GM18519 (cell line): ENCODE results near the gene NES.

Source experiments
- ATAC-seq: cut with Tn5 transposase; IDR thresholded peaks from one replicate; pipeline ENCODE4 v1.9.1; 2021; ENCODE audit warnings: mild to moderate bottlenecking, moderate library complexity; ENCODE audit not compliant: unreplicated experiment, low FRiP score

Gene NES

DNA sequence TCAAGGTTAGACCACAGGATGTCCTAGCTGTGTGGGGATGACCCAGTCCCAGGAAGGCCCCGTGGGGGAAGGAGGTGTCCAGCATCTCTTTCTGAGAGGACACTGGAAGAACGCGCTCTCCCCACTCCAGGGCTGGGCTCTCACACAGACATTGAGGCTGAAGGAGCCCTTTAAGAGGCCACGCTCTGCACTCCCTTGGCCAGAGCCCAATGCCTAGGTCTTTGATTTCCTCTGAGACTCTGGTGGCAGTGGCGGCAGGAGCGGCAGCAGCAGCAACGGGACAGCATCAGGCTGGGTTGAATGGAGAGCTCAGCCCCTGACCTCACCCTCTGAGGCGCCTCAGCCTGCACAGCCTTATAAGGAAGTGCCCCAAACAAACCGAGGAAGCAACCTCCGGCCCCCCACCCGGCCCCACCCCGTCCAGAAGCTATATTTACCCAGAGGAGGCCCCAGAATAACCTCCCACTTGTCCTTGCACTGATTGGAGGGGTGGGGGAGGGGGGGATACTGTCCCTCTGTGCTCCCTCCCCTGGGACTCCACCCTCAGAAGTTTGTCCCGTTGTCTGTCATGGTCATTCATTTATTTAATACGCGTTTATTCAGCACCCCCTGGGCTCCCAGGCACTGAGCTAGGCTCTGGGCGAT, 12.3 kb downstream of the NES start:
- ATAC-seq = no peak

- no peak for ATAC-seq
These were observed 13.0 kb downstream of the NES start for GRCh38 chr1:156664046-156664766.

- ATAC-seq = no peak
These were observed 14.0 kb downstream of the NES start for GRCh38 chr1:156663178-156663577.

- ATAC-seq = no peak
These were observed 14.5 kb downstream of the NES start for GRCh38 chr1:156662800-156663055.

GRCh38 chr1:156662005-156662799, 15.0 kb downstream of the NES start:
- ATAC-seq = no peak

GRCh38 chr1:156660752-156661112, 16.5 kb downstream of the NES start:
- no peak for ATAC-seq

GRCh38 chr1:156659988-156660751, 17.0 kb downstream of the NES start:
- ATAC-seq = peak; percentile 44

DNA sequence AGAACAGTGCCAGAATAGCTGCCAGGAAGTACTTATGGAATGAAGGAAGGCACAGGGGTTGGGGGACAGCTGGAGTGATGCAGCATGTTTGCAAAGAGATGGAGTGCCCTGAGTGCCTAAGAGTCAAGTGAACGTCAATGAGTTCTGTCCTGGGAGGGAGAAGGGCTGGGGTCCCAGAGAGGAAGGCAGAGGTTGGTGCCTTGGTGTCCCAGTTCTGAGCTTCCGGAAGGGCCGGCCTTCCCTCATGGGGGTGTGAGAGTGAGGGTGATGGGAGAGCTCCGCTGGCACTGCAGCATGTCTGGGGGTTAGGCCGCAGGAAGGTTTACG, 17.6 kb downstream of the NES start:
- no peak for ATAC-seq

DNA sequence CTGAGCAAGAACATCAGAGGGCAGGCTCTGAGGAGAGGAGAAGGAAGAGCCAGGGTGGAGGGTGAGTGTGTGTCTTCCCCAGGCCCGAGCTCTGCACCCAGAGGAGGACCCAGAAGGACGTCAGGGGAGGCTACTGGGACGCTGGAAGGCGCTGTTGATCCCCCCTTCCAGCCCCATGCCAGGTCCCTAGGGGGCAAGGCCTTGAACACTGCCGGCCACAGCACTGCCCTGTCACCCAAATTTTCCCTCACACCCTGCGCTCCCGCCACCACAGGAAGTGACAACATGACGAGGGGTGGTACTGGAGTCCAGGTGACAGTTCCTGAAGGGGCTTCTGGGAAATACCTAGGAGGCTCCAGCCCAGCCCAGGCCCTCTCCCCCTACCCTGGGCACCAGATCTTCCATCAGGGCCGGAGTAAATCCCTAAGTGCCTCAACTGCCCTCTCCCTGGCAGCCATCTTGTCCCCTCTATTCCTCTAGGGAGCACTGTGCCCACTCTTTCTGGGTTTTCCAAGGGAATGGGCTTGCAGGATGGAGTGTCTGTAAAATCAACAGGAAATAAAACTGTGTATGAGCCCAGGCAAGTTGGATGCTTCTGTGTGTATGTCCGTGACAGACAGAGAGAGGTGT, 18.1 kb downstream of the NES start:
- ATAC-seq = no peak

DNA sequence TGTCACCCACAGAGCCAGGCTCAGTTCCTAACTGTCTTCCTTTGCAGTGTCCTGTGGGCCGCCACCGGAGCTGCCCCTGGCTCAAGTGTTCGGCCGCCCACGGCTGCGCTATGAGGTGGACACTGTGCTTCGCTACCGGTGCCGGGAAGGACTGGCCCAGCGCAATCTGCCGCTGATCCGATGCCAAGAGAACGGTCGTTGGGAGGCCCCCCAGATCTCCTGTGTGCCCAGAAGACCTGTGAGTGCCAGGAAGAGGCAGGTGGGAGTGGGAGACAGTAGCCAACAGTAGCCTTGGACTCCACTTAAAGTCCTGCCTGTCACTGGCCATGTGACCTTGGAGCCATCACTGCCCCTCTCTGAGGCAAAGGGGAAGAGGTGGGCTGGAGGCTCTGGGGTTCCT, 18.7 kb downstream of the NES start:
- ATAC-seq = no peak

- ATAC-seq = no peak
These were observed 19.4 kb downstream of the NES start for GRCh38 chr1:156657741-156658319.

DNA sequence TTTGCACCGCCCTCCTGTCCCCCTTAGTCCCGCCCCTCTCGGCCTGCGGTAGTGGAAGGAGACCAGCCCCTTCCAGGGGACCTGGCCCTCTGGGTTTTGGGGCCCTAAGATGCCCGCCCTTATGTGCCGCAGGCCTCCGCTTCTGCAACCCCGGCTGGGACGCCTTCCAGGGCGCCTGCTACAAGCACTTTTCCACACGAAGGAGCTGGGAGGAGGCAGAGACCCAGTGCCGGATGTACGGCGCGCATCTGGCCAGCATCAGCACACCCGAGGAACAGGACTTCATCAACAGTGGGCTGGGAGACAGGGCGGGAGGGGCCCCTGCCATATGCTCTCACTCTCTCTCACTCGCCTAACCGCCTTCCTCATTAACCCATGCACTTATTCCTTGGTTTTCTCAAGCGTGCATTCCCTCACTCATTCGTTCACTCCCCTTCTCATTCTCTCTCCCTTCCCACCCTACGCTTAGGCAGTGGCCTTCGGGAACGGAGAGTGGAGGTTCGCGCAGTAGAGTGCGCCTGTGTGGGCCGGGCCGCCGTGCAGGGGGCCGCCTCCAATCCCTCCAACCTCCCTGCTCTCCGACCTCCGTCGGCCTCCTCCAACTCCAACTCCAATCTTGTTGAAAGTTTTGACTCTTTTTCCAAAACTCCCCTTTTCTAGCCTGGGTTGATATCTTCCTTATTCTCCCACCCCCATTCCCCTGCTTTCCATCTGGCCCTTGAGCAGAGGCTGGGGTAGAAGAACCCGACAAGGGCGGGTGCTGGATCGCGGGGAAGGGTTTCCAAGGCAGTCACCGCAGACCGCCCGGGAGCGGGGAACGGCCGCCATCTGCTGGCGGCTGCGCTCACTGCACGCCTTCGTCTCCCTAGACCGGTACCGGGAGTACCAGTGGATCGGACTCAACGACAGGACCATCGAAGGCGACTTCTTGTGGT, 20.1 kb downstream of the NES start:
- ATAC-seq = no peak

- ATAC-seq = no peak
These were observed 21.2 kb downstream of the NES start for GRCh38 chr1:156655904-156656516.

GRCh38 chr1:156655151-156655903, 21.9 kb downstream of the NES start:
- no peak for ATAC-seq

DNA sequence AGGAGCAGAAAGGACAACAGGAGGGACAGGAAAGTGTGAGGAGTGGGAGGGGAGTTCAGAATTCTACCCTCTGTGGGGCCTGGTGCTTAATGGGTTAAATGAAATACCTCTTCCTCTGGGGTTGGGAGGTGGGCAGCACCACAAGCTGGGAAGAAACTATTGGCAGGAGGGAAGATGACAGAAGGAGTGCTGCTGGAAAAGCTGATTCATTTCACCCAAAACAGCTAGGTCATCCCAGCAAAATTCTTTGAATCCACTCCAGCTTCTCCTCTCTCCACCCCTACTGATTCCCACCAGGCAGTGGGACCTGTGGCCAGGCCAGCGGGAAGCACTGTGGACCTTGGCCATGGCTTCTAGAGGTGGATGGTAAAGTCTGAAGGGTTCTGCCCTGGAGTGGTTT, 22.5 kb downstream of the NES start:
- ATAC-seq = no peak

GRCh38 chr1:156652992-156653355, 24.2 kb downstream of the NES start:
- ATAC-seq = no peak

- ATAC-seq = no peak
These were observed 24.8 kb downstream of the NES start for GRCh38 chr1:156652131-156652991.
